Measurements from ENCODE around the gene NME7.

Gene NME7

GRCh38 chr1:169143984-169144383, 223.6 kb downstream of the NME7 start:
- H3K36me3 ChIP-seq (replicated peaks) = no peaks in the 10 kb centered on the region
- no peaks in the 10 kb centered on the region for H3K9me3 ChIP-seq
- H3K4me1 ChIP-seq = no peaks in the 10 kb centered on the region
- H3K27me3 ChIP-seq (ENCODE audit: low read depth) = no peaks in the 10 kb centered on the region
- no peak for DNase-seq (ENCODE audit: low spot score in 2 of 2)
- in situ Hi-C loops (cut with MboI; ENCODE audit: low sequenced_read_pairs) = no loop called here
- H3K4me3 ChIP-seq = no peak overlapping the region

GRCh38 chr1:169143346-169143745, 224.3 kb downstream of the NME7 start:
- H3K36me3 ChIP-seq (replicated peaks) = no peaks in the 10 kb centered on the region
- H3K9me3 ChIP-seq = no peaks in the 10 kb centered on the region
- no peaks in the 10 kb centered on the region for H3K27me3 ChIP-seq (ENCODE audit: low read depth)
- in situ Hi-C loops (cut with MboI; ENCODE audit: low sequenced_read_pairs) = no loop called here
- DNase-seq (ENCODE audit: low spot score in 2 of 2) = no peak
- no peak overlapping the region for H3K4me3 ChIP-seq
- no peaks in the 10 kb centered on the region for H3K4me1 ChIP-seq

GRCh38 chr1:169142129-169142528, 225.5 kb downstream of the NME7 start:
- Histone ChIP-seq H3K36me3 (replicated peaks) (no peaks in the 10 kb centered on the region), H3K4me1 (no peaks in the 10 kb centered on the region), H3K27me3 (ENCODE audit: low read depth) (no peaks in the 10 kb centered on the region), H3K9me3 (no peaks in the 10 kb centered on the region), H3K4me3 (no peak overlapping the region)
- DNase-seq (ENCODE audit: low spot score in 2 of 2) = no peak
- in situ Hi-C loops (cut with MboI; ENCODE audit: low sequenced_read_pairs) = no loop called here

- no peaks in the 10 kb centered on the region for H3K36me3 ChIP-seq (replicated peaks)
- H3K27me3 ChIP-seq (ENCODE audit: low read depth) = no peaks in the 10 kb centered on the region
- no peak overlapping the region for H3K4me3 ChIP-seq
- in situ Hi-C loops (cut with MboI; ENCODE audit: low sequenced_read_pairs) = no loop called here
- no peak for DNase-seq (ENCODE audit: low spot score in 2 of 2)
- H3K4me1 ChIP-seq = no peaks in the 10 kb centered on the region
- no peaks in the 10 kb centered on the region for H3K9me3 ChIP-seq
Observed at GRCh38 chr1:169141356-169141755, 226.2 kb downstream of the NME7 start.

GRCh38 chr1:169138866-169139670, 228.5 kb downstream of the NME7 start:
- Histone ChIP-seq H3K27me3 (ENCODE audit: low read depth) (no peaks in the 10 kb centered on the region), H3K4me3 (no peak overlapping the region), H3K36me3 (replicated peaks) (no peaks in the 10 kb centered on the region), H3K9me3 (no peaks in the 10 kb centered on the region), H3K4me1 (no peaks in the 10 kb centered on the region)
- DNase-seq (ENCODE audit: low spot score in 2 of 2) = no peak
- in situ Hi-C loops (cut with MboI; ENCODE audit: low sequenced_read_pairs) = no loop called here

- no peak for DNase-seq (ENCODE audit: low spot score in 2 of 2)
- Histone ChIP-seq H3K4me1 (peaks cover 3% of the 10 kb centered on the region; the same call in 1 of the 2 replicates), H3K4me3 (no peak overlapping the region), H3K9me3 (no peaks in the 10 kb centered on the region), H3K27me3 (ENCODE audit: low read depth) (no peaks in the 10 kb centered on the region), H3K36me3 (replicated peaks) (peaks cover 8% of the 10 kb centered on the region)
- in situ Hi-C loops (cut with MboI; ENCODE audit: low sequenced_read_pairs) = no loop called here
Observed at GRCh38 chr1:169137357-169137756, 230.2 kb downstream of the NME7 start.

GRCh38 chr1:169133801-169134502, 233.6 kb downstream of the NME7 start:
- in situ Hi-C loops (cut with MboI; ENCODE audit: low sequenced_read_pairs) = no loop called here
- DNase-seq (ENCODE audit: low spot score in 2 of 2) = no peak
- H3K4me1 ChIP-seq = peaks cover 3% of the 10 kb centered on the region; the same call in 1 of the 2 replicates
- H3K36me3 ChIP-seq (replicated peaks) = peaks cover 26% of the 10 kb centered on the region
- H3K27me3 ChIP-seq (ENCODE audit: low read depth) = no peaks in the 10 kb centered on the region
- H3K9me3 ChIP-seq = no peaks in the 10 kb centered on the region
- H3K4me3 ChIP-seq = no peak overlapping the region

- no peaks in the 10 kb centered on the region for H3K27me3 ChIP-seq (ENCODE audit: low read depth)
- in situ Hi-C loops (cut with MboI; ENCODE audit: low sequenced_read_pairs) = no loop called here
- no peak for DNase-seq (ENCODE audit: low spot score in 2 of 2)
- no peaks in the 10 kb centered on the region for H3K9me3 ChIP-seq
- peaks cover 3% of the 10 kb centered on the region; the same call in 1 of the 2 replicates for H3K4me1 ChIP-seq
- peaks cover 30% of the 10 kb centered on the region for H3K36me3 ChIP-seq (replicated peaks)
- no peak overlapping the region for H3K4me3 ChIP-seq
Observed at GRCh38 chr1:169133228-169133576, 234.4 kb downstream of the NME7 start.

GRCh38 chr1:169132512-169133227, 234.9 kb downstream of the NME7 start:
- Histone ChIP-seq H3K27me3 (ENCODE audit: low read depth) (no peaks in the 10 kb centered on the region), H3K36me3 (replicated peaks) (peaks cover 34% of the 10 kb centered on the region), H3K4me3 (no peak overlapping the region), H3K9me3 (no peaks in the 10 kb centered on the region), H3K4me1 (peaks cover 3% of the 10 kb centered on the region; the same call in 1 of the 2 replicates)
- DNase-seq (ENCODE audit: low spot score in 2 of 2) = no peak
- in situ Hi-C loops (cut with MboI; ENCODE audit: low sequenced_read_pairs) = no loop called here

- Histone ChIP-seq H3K36me3 (replicated peaks) (peaks cover 50% of the 10 kb centered on the region), H3K4me1 (peaks cover 3% of the 10 kb centered on the region; the same call in 1 of the 2 replicates), H3K4me3 (no peak overlapping the region), H3K9me3 (no peaks in the 10 kb centered on the region), H3K27me3 (ENCODE audit: low read depth) (no peaks in the 10 kb centered on the region)
- in situ Hi-C loops (cut with MboI; ENCODE audit: low sequenced_read_pairs) = no loop called here
- no peak for DNase-seq (ENCODE audit: low spot score in 2 of 2)
Observed at GRCh38 chr1:169130683-169131082, 236.9 kb downstream of the NME7 start.

- no peaks in the 10 kb centered on the region for H3K27me3 ChIP-seq (ENCODE audit: low read depth)
- H3K4me3 ChIP-seq = no peak overlapping the region
- H3K9me3 ChIP-seq = no peaks in the 10 kb centered on the region
- H3K4me1 ChIP-seq = peaks cover 3% of the 10 kb centered on the region; the same call in 1 of the 2 replicates
- no peak for DNase-seq (ENCODE audit: low spot score in 2 of 2)
- peaks cover 63% of the 10 kb centered on the region for H3K36me3 ChIP-seq (replicated peaks)
- in situ Hi-C loops (cut with MboI; ENCODE audit: low sequenced_read_pairs) = no loop called here
Observed at GRCh38 chr1:169129109-169129784, 238.3 kb downstream of the NME7 start.

- no peak overlapping the region for H3K4me3 ChIP-seq
- H3K36me3 ChIP-seq (replicated peaks) = peaks cover 65% of the 10 kb centered on the region
- H3K27me3 ChIP-seq (ENCODE audit: low read depth) = no peaks in the 10 kb centered on the region
- in situ Hi-C loops (cut with MboI; ENCODE audit: low sequenced_read_pairs) = no loop called here
- H3K4me1 ChIP-seq = peaks cover under 1% of the 10 kb centered on the region; the same call in 1 of the 2 replicates
- H3K9me3 ChIP-seq = no peaks in the 10 kb centered on the region
- DNase-seq (ENCODE audit: low spot score in 2 of 2) = no peak
Observed at GRCh38 chr1:169128562-169128961, 239.0 kb downstream of the NME7 start.

GRCh38 chr1:169127305-169127704, 240.3 kb downstream of the NME7 start:
- H3K36me3 ChIP-seq (replicated peaks) = peaks cover 57% of the 10 kb centered on the region
- in situ Hi-C loops (cut with MboI; ENCODE audit: low sequenced_read_pairs) = no loop called here

More at GRCh38 chr1:169127305-169127704, 240.3 kb downstream of the NME7 start:
- H3K4me3 ChIP-seq = no peak overlapping the region
- no peaks in the 10 kb centered on the region for H3K27me3 ChIP-seq (ENCODE audit: low read depth)
- H3K9me3 ChIP-seq = no peaks in the 10 kb centered on the region
- no peak for DNase-seq (ENCODE audit: low spot score in 2 of 2)
- no peaks in the 10 kb centered on the region for H3K4me1 ChIP-seq
